Upper lobe of left lung (tissue), 4 donors: ENCODE results near the gene RILPL1.

ENCODE experiments used
- CTCF ChIP-seq, 6 experiments: fragments of 450-650 bp in 4 of 6; fragments of 200-600 bp in 2 of 6; sonication (generic) in 2 of 6; IDR thresholded peaks; one replicate each; pipeline ENCODE4 v1.5.1; 2016 to 2019; ENCODE audit warnings: antibody characterized with exemption in 6 of 6
- POLR2A ChIP-seq, 4 donors: fragments of 450-650 bp; IDR thresholded peaks; one replicate each; pipeline ENCODE4 v1.5.1; 2016 to 2017; ENCODE audit warnings: antibody characterized with exemption in 4 of 4, mild to moderate bottlenecking in 2 of 4

GRCh38 chr12:123421314-123421713 lies 112.2 kb downstream of the RILPL1 start:
- TF ChIP-seq CTCF (IDR thresholded peaks at IDR 0.05) (no peak), POLR2A (IDR thresholded peaks at IDR 0.05) (no peak)
